ENCODE results near the gene DBH.

- TF ChIP-seq CTCF (IDR thresholded peaks at IDR 0.05) (no peak), POLR2A (IDR thresholded peaks at IDR 0.05) (no peak)
These were observed 68.6 kb downstream of the DBH start for GRCh38 chr9:133704711-133705181.

All from esophagus squamous epithelium (tissue), 4 donors.